ENCODE measurements around the gene CCDC142.

- TF ChIP-seq RAD21 (IDR thresholded peaks at IDR 0.05; ENCODE audit: low read depth) (no peak), ZBTB7A (IDR thresholded peaks at IDR 0.05; ENCODE audit: low read depth) (no peak), EP300 (IDR thresholded peaks at IDR 0.05; ENCODE audit: borderline replicate concordance) (no peak), TAF1 (IDR thresholded peaks at IDR 0.05; ENCODE audit: low read depth) (no peak), TCF12 (IDR thresholded peaks at IDR 0.05; ENCODE audit: low read depth) (no peak), REST (IDR thresholded peaks at IDR 0.05; ENCODE audit: low read depth) (no peak), CREB1 (IDR thresholded peaks at IDR 0.05; ENCODE audit: low read depth) (no peak), EGR1 (IDR thresholded peaks at IDR 0.05) (no peak), MAX (IDR thresholded peaks at IDR 0.05) (no peak), YY1 (IDR thresholded peaks at IDR 0.05; ENCODE audit: low read depth) (no peak)
Measured at GRCh38 chr2:74525717-74526648, 43.2 kb upstream of the CCDC142 start, which contains the start of gene DQX1.
